Karpas-422 (cell line): ENCODE results near the gene TECTA. TPM values are rescaled to one million over a fixed set of nuclear protein-coding genes. Genes with fewer than 3 reads are reported as not detected.

ENCODE experiments used
- DNase-seq: peaks from one replicate; pipeline ENCODE4 v3.0.0-alpha.2; 2015
- H2AFZ ChIP-seq: fragments of 200-600 bp; sonication (generic); 2 replicates; pipeline ENCODE4 v1.6.1; 2014; ENCODE audit warnings: antibody characterized with exemption, low read length, mixed read lengths
- H3K27ac ChIP-seq: fragments of 200-600 bp; sonication (generic); 2 replicates; pipeline ENCODE4 v1.5.1; 2014; ENCODE audit warnings: mild to moderate bottlenecking, low read length, moderate library complexity
- H3K27me3 ChIP-seq: fragments of 200-600 bp; sonication (generic); 2 replicates; pipeline ENCODE4 v1.6.1; 2014; ENCODE audit warnings: low read length, mixed read lengths
- H3K36me3 ChIP-seq: fragments of 200-600 bp; sonication (generic); 2 replicates; pipeline ENCODE4 v1.6.1; 2014; ENCODE audit warnings: low read length, mixed read lengths; ENCODE audit not compliant: insufficient read depth
- H3K4me1 ChIP-seq: fragments of 200-600 bp; sonication (generic); 2 replicates; pipeline ENCODE4 v1.6.1; 2014; ENCODE audit warnings: mild to moderate bottlenecking, low read length, mixed read lengths
- H3K4me2 ChIP-seq: fragments of 200-600 bp; sonication (generic); 2 replicates; pipeline ENCODE4 v1.6.1; 2014; ENCODE audit warnings: low read length, low read depth, mild to moderate bottlenecking; ENCODE audit not compliant: poor library complexity, severe bottlenecking
- H3K4me3 ChIP-seq: fragments of 200-600 bp; sonication (generic); 2 replicates; pipeline ENCODE4 v1.5.1; 2014; ENCODE audit warnings: mild to moderate bottlenecking, antibody characterized with exemption, low read length, mixed read lengths
- H3K79me2 ChIP-seq: fragments of 200-600 bp; sonication (generic); 2 replicates; pipeline ENCODE4 v1.6.1; 2014; ENCODE audit warnings: mild to moderate bottlenecking, low read length, mixed read lengths
- H3K9ac ChIP-seq: fragments of 200-600 bp; sonication (generic); 2 replicates; pipeline ENCODE4 v1.6.0; 2014; ENCODE audit warnings: low read length
- H3K9me2 ChIP-seq: fragments of 200-600 bp; sonication (generic), shearing (Covaris generic); replicated peaks from 2 replicates; pipeline ENCODE4 v1.6.0; 2014; ENCODE audit warnings: mild to moderate bottlenecking, low read length, moderate library complexity; ENCODE audit not compliant: insufficient read depth
- H3K9me3 ChIP-seq: fragments of 300-700, 200-600 bp; sonication (generic); 2 replicates; pipeline ENCODE4 v1.6.1; 2014; ENCODE audit warnings: low read length, mixed read lengths
- H4K20me1 ChIP-seq: fragments of 200-600 bp; sonication (generic); 2 replicates; pipeline ENCODE4 v1.6.1; 2014; ENCODE audit warnings: mild to moderate bottlenecking, antibody characterized with exemption, low read length, low read depth; ENCODE audit not compliant: insufficient read depth
- total RNA-seq: library from RNA; depleted of rRNA; stranded (reverse); fragments of >200 nt; shearing (Covaris generic); gene quantifications from 2 replicates; pipeline ENCODE4 v1.2.3, GENCODE V29; 2014; ENCODE audit warnings: low replicate concordance

TECTA gene
- total RNA-seq, 1 experiment from 2014 or later: not detected

GRCh38 chr11:121143921-121144320 is 42.9 kb downstream of the TECTA start:
- H2AFZ ChIP-seq: no peak overlapping the region
- H3K4me3 ChIP-seq: no peak overlapping the region
- peaks cover 6% of the 10 kb centered on the region; the same call in 1 of the 2 replicates for H3K4me1 ChIP-seq
- no peak overlapping the region for H3K9ac ChIP-seq
- H3K9me3 ChIP-seq: no peaks in the 10 kb centered on the region
- H3K79me2 ChIP-seq: no peaks in the 10 kb centered on the region
- no peaks in the 10 kb centered on the region for H3K27me3 ChIP-seq
- no peak overlapping the region for H3K4me2 ChIP-seq
- no peaks in the 10 kb centered on the region for H4K20me1 ChIP-seq
- H3K9me2 ChIP-seq: no peaks in the 10 kb centered on the region
- H3K27ac ChIP-seq: no peak overlapping the region
- DNase-seq: no peak
- no peaks in the 10 kb centered on the region for H3K36me3 ChIP-seq

DNA sequence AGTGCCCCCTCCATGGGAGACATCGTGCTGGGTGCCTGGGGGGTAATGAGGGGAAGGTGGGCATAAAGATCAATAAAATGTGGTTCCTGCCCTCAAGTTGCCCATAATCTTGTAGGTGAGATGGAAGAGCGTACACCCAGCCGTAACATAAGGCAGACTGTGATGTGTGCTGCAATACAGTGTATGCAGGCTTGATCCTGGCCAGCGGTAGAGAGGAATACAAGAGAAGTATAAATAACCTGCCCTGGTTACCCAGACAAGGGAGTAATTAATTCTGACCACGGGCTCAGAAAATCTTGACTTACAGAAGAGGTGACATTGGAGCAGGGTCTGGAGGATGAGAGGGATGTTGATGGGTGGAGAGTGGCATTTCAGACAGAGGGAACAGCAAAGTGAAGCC is 43.7 kb downstream of the TECTA start:
- H3K4me3 ChIP-seq: no peak overlapping the region
- H3K27me3 ChIP-seq: no peaks in the 10 kb centered on the region
- no peaks in the 10 kb centered on the region for H3K79me2 ChIP-seq
- peaks cover 6% of the 10 kb centered on the region; the same call in 1 of the 2 replicates for H3K4me1 ChIP-seq
- no peaks in the 10 kb centered on the region for H3K36me3 ChIP-seq
- no peak overlapping the region for H3K27ac ChIP-seq
- no peak for DNase-seq
- H3K9me3 ChIP-seq: no peaks in the 10 kb centered on the region
- H3K9ac ChIP-seq: no peak overlapping the region
- H2AFZ ChIP-seq: no peak overlapping the region
- no peaks in the 10 kb centered on the region for H4K20me1 ChIP-seq
- no peak overlapping the region for H3K4me2 ChIP-seq
- no peaks in the 10 kb centered on the region for H3K9me2 ChIP-seq

- no peaks in the 10 kb centered on the region for H3K79me2 ChIP-seq
Observed at GRCh38 chr11:121145826-121146225, 44.8 kb downstream of the TECTA start.

GRCh38 chr11:121149116-121149515 is 48.1 kb downstream of the TECTA start:
- Histone ChIP-seq H3K36me3 (no peaks in the 10 kb centered on the region), H4K20me1 (no peaks in the 10 kb centered on the region), H3K4me1 (peaks cover 6% of the 10 kb centered on the region; the same call in 1 of the 2 replicates), H3K9ac (no peak overlapping the region), H3K9me3 (no peaks in the 10 kb centered on the region), H3K4me3 (no peak overlapping the region), H3K79me2 (no peaks in the 10 kb centered on the region), H3K9me2 (no peaks in the 10 kb centered on the region), H3K27me3 (no peaks in the 10 kb centered on the region), H3K4me2 (no peak overlapping the region), H2AFZ (no peak overlapping the region), H3K27ac (no peak overlapping the region)
- DNase-seq: no peak

More at GRCh38 chr11:121145826-121146225, 44.8 kb downstream of the TECTA start:
- peaks cover 6% of the 10 kb centered on the region; the same call in 1 of the 2 replicates for H3K4me1 ChIP-seq
- DNase-seq: no peak
- H4K20me1 ChIP-seq: no peaks in the 10 kb centered on the region
- H3K9me3 ChIP-seq: no peaks in the 10 kb centered on the region
- no peaks in the 10 kb centered on the region for H3K36me3 ChIP-seq
- no peaks in the 10 kb centered on the region for H3K27me3 ChIP-seq
- H3K9me2 ChIP-seq: no peaks in the 10 kb centered on the region
- no peak overlapping the region for H3K4me2 ChIP-seq
- no peak overlapping the region for H3K27ac ChIP-seq
- no peak overlapping the region for H3K4me3 ChIP-seq
- no peak overlapping the region for H3K9ac ChIP-seq
- no peak overlapping the region for H2AFZ ChIP-seq

- no peak overlapping the region for H3K4me2 ChIP-seq
- peaks cover 6% of the 10 kb centered on the region; the same call in 1 of the 2 replicates for H3K4me1 ChIP-seq
- no peak overlapping the region for H2AFZ ChIP-seq
- no peaks in the 10 kb centered on the region for H3K79me2 ChIP-seq
- H3K27ac ChIP-seq: no peak overlapping the region
- no peak for DNase-seq
- no peaks in the 10 kb centered on the region for H4K20me1 ChIP-seq
- no peaks in the 10 kb centered on the region for H3K36me3 ChIP-seq
- no peaks in the 10 kb centered on the region for H3K9me2 ChIP-seq
- H3K9me3 ChIP-seq: no peaks in the 10 kb centered on the region
- H3K9ac ChIP-seq: no peak overlapping the region
- no peak overlapping the region for H3K4me3 ChIP-seq
- no peaks in the 10 kb centered on the region for H3K27me3 ChIP-seq
Observed at GRCh38 chr11:121151207-121151688, 50.2 kb downstream of the TECTA start.

GRCh38 chr11:121152764-121153163 is 51.7 kb downstream of the TECTA start:
- Histone ChIP-seq H3K9ac (no peak overlapping the region), H3K9me2 (no peaks in the 10 kb centered on the region), H4K20me1 (no peaks in the 10 kb centered on the region), H2AFZ (no peak overlapping the region), H3K27ac (no peak overlapping the region), H3K4me1 (no peaks in the 10 kb centered on the region), H3K9me3 (no peaks in the 10 kb centered on the region), H3K4me2 (no peak overlapping the region), H3K27me3 (no peaks in the 10 kb centered on the region), H3K79me2 (no peaks in the 10 kb centered on the region), H3K4me3 (no peak overlapping the region), H3K36me3 (no peaks in the 10 kb centered on the region)
- DNase-seq: no peak

GRCh38 chr11:121153472-121153871 is 52.4 kb downstream of the TECTA start:
- DNase-seq: no peak
- Histone ChIP-seq H3K36me3 (no peaks in the 10 kb centered on the region), H3K27me3 (no peaks in the 10 kb centered on the region), H3K79me2 (no peaks in the 10 kb centered on the region), H3K9ac (no peak overlapping the region), H3K9me3 (no peaks in the 10 kb centered on the region), H4K20me1 (no peaks in the 10 kb centered on the region), H3K4me2 (no peak overlapping the region), H3K4me3 (no peak overlapping the region), H3K4me1 (no peaks in the 10 kb centered on the region), H2AFZ (no peak overlapping the region), H3K9me2 (no peaks in the 10 kb centered on the region), H3K27ac (no peak overlapping the region)

- H3K27me3 ChIP-seq: no peaks in the 10 kb centered on the region
- H3K9ac ChIP-seq: no peak overlapping the region
- H3K79me2 ChIP-seq: no peaks in the 10 kb centered on the region
- H2AFZ ChIP-seq: no peak overlapping the region
- no peaks in the 10 kb centered on the region for H3K4me1 ChIP-seq
- H3K36me3 ChIP-seq: no peaks in the 10 kb centered on the region
- no peaks in the 10 kb centered on the region for H3K9me3 ChIP-seq
- H3K9me2 ChIP-seq: no peaks in the 10 kb centered on the region
- DNase-seq: no peak
- no peaks in the 10 kb centered on the region for H4K20me1 ChIP-seq
- no peak overlapping the region for H3K27ac ChIP-seq
- H3K4me2 ChIP-seq: no peak overlapping the region
- no peak overlapping the region for H3K4me3 ChIP-seq
Observed at GRCh38 chr11:121154486-121155314, 53.7 kb downstream of the TECTA start.
